Globus pallidus (tissue), 1 donor: ENCODE measurements around the gene MED12L.

ENCODE experiments used
- DNase-seq: peaks from one replicate; pipeline ENCODE4 v3.0.0-alpha.2; 2015; ENCODE audit warnings: low spot score

Gene MED12L

DNA sequence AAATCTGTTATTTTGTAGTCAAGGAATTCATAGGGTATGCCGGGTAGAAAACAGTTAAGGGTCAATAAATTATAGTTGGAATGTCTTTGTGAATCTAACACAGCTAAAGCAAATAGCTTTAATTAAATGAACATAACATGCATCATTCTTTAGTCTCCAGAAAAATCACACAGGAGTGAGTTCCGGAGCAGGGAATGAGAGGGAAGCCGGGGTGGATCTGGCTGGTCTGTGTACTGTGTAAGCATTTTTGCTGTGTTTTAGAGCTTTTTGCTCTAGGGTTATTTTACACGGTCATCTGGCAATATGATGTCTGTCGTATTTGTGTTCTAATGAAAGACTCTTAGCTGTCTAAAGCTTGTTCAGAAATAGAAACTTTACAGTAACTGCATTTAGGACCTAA, 57.5 kb downstream of the MED12L start:
- DNase-seq: no peak

DNA sequence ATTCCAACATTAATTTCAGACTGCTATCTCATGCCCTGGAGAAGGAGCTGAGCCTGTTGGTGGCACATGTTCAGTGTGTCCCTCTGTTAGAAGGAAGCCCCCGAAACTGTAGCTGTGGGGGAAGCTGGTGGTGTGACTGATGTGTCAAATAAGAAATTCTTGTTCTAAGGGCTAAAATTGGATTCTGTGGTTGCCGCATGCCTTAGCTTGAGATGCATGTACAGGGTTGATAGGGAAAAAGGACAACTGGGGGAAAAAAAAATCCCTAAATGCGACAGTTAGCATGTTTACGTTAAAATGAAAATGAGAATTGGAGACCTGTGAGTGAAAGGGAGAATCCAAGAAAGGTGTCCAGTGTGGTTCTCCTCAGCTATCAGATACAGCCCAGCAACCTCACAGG, 58.6 kb downstream of the MED12L start:
- no peak for DNase-seq

DNA sequence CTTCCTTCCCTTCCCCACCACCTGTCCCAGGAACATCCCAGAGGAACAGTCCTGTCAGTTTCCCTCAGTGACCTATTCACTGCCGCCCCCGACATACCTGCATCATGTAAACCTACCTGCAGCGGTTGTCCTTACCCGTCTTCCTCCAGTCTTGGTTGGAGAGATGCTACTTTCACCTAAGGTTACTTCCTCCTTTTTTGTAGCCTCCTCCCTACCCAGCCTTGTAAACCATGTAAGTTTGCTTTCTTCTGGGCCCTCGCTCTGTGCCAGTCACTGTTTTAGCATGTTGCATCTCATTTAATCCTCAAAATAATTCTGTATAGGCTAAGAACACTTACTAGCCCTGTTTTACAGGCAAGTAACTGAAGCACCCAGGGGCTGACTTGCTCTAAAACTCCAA, 59.3 kb downstream of the MED12L start:
- no peak for DNase-seq

DNA sequence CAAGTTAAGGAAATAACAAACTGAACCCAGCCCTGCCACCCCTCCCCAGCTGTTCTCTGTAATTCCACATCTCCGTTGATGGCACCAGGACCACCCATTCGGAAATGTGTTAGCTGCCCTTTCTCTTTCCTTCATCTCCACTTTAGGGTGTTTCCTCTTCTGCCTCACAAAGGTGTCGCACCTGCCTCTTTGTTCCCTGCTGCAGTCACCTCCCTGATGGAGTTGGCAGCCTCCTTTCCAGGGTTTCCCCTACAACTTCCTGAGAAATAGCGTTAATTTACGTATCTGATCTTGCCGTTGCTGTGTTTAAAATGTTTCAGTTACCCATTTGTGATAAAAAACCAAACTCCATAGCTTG, 60.2 kb downstream of the MED12L start:
- DNase-seq: no peak

DNA sequence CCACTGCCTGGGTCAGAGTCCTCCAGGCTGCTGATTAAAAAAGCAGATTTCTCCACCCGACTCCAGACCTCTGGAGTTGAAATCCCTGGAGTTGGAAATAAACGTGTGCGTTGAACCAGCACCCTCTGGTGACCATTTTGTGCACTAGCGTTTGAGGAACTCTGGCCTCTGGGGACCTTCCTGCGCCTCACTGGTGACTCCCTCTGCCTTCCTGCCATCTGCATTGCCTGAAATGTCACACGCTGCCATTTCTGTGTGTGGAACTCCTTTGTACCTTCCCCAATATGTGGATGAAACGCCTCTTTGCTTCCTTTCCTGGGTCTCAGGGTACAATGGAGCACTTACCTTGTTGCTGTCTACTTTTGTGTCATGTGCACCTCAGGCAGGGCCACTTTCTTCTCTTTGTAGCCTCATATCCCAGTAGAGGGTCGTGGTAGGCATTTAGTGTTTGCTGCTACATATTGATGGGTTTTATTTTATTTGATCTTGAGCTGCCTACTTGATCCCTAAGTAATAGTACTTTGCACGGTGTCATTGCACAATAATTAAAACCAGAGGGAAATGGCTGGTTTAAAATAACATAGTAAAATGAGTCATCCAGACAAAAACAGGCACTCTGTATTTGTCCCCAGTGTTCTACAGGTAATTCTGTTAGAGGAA, 60.7 kb downstream of the MED12L start:
- DNase-seq: peak; percentile 75

DNA sequence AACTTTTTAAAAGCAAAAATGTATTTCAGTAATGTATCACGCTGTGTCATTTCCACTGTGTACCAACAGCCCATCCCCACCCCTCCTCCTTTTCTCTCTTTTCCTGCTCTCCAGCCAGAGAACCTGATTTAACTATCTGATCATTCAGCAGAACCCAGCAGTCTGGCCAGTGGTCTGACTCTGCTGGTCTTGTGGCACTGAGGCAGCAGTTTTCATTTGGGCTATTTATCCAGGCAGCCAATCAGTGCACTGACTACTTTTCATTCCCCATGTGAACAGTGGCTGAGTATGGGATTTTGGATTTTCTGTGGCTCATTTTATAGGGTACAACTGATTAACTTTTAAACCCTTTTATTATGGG, 61.2 kb downstream of the MED12L start:
- no peak for DNase-seq

DNA sequence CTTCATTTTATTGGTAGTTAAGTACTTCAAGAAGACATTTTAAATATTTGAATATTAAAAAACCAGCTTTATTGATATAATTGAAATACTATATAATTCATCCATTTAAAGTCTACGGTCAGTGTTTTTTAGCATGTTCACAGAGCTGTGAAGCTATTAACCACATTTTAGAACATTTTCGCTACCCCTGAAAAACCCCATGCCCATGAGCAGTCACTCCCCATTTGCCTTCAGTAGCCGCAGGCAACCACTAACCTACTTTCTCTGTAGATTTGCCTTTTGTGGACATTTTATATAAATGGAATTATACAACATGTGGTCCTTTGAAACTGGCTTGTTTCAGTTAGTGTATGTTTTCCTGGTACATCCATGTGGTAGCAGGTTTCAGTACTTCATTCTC, 61.8 kb downstream of the MED12L start:
- no peak for DNase-seq

DNA sequence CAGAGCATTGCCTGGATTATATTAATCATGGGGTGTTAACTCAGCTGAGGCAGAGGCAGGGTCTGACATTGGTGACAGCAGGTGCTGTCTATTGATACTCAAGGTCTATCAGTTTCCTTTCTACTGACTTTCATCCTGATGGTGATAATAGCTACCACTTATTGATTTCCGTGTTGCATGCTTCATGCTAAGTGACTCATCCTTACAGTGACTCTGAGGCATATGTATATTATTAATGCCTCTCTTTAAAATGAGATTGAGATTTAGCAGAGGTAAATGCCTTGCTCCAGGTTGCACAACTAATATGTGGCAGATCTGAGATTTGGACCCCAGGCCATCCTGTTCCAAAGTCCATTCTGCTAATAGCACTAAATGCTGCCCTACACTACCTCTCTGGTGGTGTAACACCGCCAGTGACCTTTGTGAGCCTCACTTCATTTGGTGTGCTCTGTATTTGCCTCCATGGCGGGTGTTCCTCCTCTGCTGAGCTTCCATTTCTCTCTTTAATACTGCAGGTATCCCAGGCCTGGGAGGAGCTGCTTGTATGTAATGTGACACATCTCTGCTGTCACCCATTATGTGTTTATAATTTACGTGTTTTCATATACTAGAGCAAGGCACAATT, 67.1 kb downstream of the MED12L start:
- no peak for DNase-seq

DNA sequence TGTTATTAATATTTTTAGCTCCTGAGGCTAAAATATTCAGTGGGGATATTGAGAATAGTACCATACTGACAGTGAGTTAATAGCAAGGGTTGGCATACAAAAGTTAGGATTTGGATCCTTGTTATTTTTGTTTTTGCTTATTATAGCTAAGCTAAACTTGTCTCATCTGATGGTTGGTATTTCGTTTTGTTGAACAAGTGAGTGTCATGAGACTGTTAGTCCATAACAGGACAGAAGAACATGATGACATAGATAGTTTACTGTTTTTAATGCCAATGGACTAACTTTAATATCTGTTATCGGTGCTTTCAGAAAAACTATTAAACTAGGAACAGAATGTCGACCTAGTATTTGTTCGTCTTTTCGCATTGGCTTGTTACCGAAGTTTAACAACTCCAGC, 69.1 kb downstream of the MED12L start:
- no peak for DNase-seq

DNA sequence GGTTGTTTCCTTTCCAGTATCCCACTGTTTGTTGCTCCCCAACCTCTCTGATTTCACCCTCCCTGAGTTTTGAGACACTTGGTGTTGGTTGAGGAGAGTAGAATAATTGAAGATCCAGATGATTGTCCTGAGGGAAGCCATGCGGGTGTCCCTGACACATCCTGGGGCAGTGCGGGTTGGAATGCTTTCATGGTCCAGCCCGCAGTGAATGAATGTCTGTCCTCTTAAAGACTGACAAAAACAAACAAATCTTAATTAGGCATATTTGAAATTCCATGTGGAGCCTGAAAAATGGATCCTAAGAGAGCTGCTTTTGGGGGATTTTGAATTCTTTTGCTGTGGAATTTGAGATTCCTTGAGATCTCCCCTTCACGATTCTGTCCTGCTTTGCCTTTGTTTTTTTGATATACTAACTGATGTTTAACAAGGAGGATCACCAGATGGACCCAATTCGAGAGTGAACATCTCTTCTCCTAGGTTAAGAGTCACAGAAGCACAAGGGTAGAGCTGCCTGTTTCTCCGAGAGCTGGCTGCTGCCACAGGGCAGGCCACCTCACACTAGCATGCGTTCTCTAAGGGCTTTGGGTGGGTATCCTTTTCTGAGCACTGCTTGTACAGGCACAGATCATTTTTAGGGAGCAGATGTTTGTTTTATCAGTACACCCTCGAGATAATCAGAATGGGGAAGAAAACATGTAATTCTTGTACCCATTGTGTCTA, 70.1 kb downstream of the MED12L start:
- DNase-seq: no peak

DNA sequence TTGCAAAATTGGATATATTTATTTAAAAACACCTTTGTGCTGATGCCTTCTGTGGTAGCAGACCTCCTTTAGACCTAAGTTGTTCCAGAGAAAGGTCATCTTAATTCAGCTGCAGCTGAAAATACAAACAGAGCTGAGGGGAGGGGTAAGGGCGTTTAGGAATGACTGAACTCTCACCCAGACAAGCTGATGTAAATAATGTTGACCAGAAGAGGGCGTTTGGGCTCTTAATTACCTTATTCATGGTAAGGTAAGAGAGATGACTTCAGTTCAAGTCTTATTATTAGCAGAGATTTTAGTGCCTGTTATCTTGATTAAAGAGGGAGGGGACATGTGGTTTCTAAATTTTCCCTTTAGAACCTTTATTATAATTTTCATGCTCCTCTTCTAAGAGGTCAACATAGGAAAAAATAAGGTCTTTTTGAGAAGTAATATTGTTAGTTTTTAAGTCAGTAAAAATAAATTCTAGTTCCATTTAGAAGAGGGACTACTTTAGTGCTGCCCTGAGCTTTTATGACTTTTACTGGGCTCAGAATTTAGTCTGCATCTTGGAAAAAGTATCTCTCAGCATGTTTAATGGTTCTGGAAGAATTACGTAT, 71.3 kb downstream of the MED12L start:
- no peak for DNase-seq

DNA sequence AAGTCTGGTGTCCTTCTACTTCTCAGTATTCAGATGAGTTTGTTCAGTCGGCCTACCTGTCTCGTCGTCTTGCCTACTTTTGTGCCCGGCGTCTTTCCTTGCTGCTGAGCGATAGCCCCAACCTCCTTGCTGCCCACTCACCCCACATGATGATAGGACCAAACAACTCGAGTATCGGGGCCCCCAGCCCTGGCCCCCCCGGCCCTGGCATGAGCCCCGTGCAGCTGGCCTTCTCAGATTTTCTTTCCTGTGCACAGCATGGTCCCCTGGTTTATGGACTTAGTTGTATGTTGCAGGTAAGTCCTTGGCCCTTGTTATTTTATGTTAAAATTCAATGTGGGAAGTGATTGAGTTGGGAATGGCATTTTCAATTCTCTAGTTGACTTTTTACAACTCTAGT, 74.3 kb downstream of the MED12L start:
- no peak for DNase-seq

DNA sequence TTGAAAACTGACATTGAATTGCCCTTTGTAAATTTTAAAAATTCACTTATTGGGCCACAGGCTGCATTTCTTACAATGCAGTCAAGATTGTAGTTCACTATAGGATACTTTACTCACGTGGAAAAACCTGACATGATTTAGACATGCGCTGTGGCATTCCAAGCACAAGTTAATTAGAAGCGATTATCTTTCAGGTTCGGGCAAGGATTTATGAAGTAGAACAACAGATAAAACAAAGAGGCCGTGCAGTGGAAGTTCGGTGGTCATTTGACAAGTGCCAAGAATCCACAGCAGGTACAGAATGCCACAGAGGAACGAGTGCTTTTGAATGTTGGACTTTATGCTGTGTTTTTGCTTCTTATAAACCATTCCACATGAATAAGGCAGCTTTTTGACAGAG, 79.8 kb downstream of the MED12L start:
- no peak for DNase-seq

DNA sequence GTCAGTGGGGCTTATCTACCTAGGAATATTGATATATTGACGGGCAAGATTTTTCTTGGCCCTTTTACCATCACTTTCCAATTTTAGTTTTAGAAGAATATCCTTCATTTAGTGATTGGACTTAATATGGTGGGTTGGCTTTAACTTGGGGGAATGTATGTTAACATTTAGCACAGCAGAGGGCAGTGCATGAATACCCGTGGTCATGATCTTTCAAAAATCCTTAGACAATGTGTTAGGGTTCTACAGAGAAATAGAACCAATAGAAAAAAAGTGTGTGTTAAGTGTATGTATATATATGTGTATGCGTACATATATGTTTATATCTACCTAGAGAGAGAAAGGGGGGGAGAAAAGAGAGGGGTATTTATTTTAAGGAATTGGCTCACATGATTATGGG, 80.7 kb downstream of the MED12L start:
- DNase-seq: no peak

DNA sequence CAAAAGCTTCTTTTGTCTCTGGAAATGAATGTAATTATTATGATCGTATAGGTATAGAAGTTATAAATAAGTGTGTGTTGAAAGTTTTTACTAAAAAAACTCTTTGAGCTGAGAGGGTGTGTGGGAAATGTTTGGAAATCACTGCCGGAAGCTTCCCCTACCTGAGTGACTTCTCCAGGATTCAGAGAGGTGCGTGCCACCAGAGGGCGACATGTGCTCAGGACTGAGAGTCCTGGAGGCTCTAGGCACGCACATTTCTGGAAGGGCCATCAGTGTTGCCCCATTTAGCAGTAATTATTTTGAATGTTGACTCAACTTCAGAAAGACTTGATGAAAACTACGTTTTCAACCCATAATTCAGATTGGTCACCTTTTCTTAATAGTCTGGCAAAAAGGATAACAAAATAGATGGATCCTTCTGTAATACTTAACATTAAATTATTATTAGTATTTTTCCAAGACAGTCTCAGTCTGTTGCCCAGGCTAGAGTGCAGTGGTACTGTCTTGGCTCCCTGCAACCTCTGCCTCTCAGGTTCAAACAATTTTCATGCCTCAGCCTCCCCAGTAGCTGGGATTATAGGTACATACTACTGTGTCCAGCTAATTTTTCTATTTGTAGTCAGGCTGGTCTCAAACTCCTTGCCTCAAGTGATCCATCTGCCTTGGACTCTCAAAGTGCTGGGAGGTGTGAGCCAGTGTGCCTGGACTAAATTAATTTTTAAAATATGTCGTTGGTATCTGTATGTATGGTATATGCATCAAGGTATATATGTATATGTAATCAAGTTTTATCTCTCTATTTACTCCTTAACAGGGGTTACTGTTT, 83.0 kb downstream of the MED12L start:
- peak; percentile 26 for DNase-seq

DNA sequence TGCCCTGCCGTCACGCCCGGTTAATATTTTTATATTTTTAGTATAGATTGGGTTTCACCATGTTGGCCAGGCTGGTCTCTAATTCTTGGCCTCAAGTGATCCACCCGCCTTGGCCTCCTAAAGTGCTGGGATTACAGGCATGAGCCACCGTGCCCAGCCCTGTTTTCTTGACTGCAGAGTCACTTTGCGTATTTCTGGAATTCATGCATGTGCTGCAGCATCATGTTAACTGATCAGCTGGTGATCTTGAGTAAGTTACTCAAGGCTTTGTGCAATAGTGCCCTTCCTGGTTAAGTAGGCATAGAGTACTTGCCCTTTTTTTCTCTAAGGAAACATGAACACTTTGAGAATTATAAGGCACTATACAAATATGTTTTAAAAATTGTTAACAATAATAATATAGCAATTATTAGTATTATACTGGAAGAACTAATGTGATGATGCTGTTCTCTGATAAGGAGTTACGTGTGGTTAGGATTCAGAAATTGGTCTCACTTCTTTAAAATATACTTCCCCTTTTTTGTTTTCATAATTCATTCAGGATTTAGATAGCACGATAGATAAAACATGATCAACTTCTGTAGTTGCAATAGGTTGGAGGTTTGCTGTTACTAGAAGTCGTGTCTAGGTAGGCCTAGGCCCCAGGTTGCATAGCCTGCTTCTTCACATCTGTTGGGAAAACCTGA, 83.9 kb downstream of the MED12L start:
- no peak for DNase-seq

DNA sequence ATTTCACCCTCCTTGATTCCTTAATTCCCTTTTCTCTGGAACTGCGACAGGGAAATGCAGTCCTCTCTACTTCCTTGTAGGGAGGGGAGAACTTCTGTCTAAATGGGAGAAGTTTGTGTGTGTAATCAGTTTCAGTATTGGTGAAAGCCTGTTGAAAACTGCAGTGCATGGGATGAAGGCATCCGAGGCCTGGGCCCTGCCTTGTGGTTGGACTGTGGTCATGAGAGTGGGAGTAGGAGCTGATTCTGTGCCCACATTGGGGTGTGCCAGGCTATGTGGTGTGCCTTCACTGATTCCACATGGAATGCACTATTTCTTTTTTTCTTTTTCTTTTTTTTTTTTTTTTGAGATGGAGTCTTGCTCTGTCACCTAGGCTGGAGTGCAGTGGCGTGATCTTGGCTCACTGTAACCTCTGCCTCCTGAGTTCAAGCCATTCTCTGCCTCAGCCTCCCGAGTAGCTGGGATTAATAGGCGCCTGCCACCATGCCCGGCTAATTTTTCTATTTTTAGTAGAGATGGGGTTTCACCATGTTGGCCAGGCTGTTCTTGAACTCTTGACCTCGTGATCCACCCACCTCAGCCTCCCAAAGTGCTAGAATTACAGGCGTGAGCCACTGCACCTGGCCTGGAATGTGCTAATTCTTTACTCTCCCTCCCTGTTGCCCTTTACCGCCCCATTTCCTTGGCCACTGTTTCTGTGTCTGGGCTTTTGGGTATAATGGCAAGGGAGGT, 84.7 kb downstream of the MED12L start:
- DNase-seq: peak; percentile 48

DNA sequence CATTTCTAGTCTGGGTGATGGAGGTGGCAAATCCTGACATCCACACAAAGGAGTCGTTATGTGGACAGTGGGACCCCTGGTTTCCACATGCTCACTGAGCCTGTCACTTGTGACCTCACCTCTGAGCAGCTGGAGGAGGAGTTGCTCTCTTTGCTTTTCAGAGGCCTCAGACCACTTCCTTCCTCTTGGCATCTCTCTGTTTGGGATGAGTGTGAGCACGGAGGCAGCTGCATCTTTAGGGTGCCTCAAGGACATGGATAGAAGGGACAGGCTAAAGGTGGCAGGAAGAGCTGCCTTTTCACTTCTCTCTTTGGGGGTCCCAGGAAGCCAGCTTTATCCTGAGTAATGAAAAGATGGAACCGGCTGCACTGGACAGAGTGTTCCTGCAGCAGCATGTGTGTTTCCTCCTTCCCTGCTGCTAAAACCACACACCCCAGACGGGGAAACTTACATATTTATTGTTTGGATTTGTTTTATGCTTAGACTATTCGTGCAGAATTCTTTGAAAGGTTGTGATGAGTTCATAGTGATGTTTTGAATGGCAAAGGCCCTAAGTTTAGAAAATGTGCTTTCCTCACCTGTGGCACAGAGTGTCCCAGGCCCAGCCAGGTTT, 85.8 kb downstream of the MED12L start:
- DNase-seq: no peak

DNA sequence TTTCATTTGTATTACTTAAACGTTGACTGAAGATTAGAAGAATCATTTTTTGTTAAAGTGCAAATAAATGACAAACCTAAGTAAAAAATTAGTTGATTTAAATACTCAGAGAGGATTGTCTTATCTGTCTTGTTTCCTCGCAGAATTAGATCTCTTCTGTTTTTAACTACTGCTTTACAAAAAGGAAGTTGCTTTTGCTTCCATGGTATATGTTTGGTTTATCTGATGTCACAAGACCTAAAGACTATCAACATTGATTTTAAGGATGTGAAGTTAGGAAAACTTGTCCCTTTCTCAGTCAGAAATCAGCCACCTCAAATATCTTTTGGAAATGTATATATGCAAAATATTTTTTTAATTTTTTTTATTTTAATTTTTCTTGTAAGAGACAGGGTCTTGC, 88.9 kb downstream of the MED12L start:
- no peak for DNase-seq

DNA sequence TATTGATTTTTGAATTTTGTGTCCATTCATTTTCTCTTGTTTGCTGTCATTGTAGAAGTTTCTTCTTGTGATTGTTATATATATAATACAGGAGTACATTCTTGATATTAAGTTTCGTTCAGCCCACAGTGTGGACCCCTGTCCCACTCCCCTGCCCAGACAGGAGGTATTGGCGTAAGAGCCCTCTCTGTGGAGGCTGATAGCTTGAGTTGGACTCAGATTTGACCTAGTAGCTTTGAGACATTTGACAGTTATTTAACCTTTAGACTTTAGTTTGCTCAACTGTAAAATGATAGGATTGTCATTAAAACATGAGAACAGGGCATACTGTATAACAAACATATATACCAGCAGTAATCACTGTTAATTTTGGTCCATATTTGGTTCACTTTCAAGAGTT, 90.5 kb downstream of the MED12L start:
- DNase-seq: no peak
